Activated CD4-positive, alpha-beta memory T cell treated with anti-CD3 and anti-CD28 coated beads for 36 hours (primary cell): ENCODE measurements around the gene XXYLT1. TPM values are rescaled to one million over a fixed set of nuclear protein-coding genes. Genes with fewer than 3 reads are reported as not detected.
"Not testable (repeated sequence)": the region's sequence is repeated elsewhere in the genome, so short reads cannot be mapped to it uniquely, and the experiment has no call there.

Experiments
- CTCF ChIA-PET: fragments of 350-600 bp; sonication (Branson Sonifier 250); formaldehyde crosslinking; loops from one replicate; lab custom pipeline; 2021; ENCODE audit warnings: antibody characterized with exemption, inconsistent platforms; lab: Charles Lee
- POLR2A ChIA-PET: fragments of 350-600 bp; sonication (Branson Sonifier 250); formaldehyde crosslinking; loops from one replicate; lab custom pipeline; 2021; ENCODE audit warnings: antibody characterized with exemption; lab: Charles Lee
- DNase-seq: peaks from one replicate; pipeline ENCODE4 v3.0.0-alpha.2; 2020
- H3K27ac Mint-ChIP-seq: one replicate; pipeline ENCODE4 v1.8.0; 2021; ENCODE audit warnings: mixed read lengths
- H3K27me3 Mint-ChIP-seq: one replicate; pipeline ENCODE4 v1.8.0; 2021; ENCODE audit warnings: mixed read lengths
- H3K36me3 Mint-ChIP-seq: one replicate; pipeline ENCODE4 v1.8.0; 2021; ENCODE audit warnings: mixed read lengths
- H3K4me1 Mint-ChIP-seq: one replicate; pipeline ENCODE4 v1.8.0; 2021; ENCODE audit warnings: low read depth, mixed read lengths
- H3K4me3 Mint-ChIP-seq: one replicate; pipeline ENCODE4 v1.8.0; 2021; ENCODE audit warnings: mild to moderate bottlenecking, mixed read lengths
- H3K9me3 Mint-ChIP-seq: one replicate; pipeline ENCODE4 v1.8.0; 2021; ENCODE audit warnings: mixed read lengths
- intact Hi-C: fragments of 100-400 bp; cut with micrococcal nuclease; formaldehyde crosslinking; loops from one replicate; pipeline ENCODE4 v1.15.1; 2023
- total RNA-seq, 2 experiments: library from RNA; stranded (reverse); gene quantifications; one replicate each; pipeline ENCODE4 v1.2.3, GENCODE V29; 2021

Gene XXYLT1
- total RNA-seq, 2 experiments from 2014 or later, result 3.3 to 4.4 TPM

DNA sequence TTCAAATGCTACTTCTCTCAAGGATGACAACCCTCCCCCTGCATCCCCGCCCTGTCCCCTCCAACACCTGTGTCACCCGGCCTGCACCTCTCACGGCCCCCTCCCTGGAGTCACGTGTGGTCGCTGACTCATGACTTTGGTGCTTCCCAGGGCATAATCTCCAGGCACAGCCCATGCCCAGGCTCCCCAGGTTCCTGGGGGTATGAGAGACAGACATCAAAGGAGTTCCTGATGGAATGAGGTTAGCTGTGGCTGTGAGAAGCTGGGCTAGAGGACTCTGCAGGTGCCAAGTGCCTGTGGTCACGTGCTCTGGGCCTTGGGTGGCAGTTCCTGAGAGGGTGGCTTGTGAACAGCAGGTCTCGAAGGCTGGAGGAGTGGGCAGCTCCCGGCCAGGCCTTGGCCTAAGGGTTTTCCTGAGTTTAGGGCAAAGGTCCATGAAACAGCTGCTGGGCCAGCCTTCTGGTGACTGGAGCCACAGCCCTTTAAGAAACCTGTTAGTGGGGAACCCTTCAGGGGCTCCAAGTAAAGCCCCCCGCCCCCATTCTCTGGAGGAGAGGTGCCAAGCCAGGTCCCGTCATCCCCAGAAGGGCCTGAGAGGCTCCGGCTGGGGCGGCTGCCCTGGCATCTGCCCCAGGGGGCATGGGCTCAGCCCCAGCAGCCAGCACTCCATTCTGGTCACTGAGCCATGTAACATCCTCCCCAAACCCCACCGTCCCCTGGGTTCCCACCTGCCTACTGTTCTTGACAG lies 230.0 kb downstream of the XXYLT1 start:
- H3K27ac Mint-ChIP-seq, result no peak overlapping the region
- intact Hi-C loops, result no loop called here
- DNase-seq, result no peak
- no peaks in the 10 kb centered on the region for H3K9me3 Mint-ChIP-seq
- peaks cover 6% of the 10 kb centered on the region for H3K27me3 Mint-ChIP-seq
- ChIA-PET POLR2A (no interaction called here), CTCF (no interaction called here)
- no peaks in the 10 kb centered on the region for H3K4me1 Mint-ChIP-seq
- H3K36me3 Mint-ChIP-seq, result no peaks in the 10 kb centered on the region
- no peak overlapping the region for H3K4me3 Mint-ChIP-seq

DNA sequence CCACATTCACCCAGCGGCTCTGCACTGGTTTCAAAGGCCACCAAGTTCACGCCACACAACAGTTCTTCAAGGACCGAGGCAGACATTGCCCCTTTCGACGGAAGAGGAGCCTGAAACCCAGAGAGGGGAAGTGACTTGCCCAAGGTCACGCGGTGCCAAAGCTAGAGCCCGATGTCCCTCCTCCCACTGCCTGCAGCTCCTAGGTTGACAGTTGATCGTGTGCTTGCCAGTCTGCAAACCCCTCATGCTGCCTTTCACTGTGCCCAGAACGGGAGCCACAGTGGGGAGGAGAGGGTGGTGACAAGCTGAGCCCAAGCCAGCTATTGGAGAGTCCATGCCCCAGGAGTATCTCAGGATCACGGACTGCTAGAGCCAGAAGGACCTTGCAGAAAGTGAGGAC lies 230.9 kb downstream of the XXYLT1 start:
- no peak for DNase-seq
- no peak overlapping the region for H3K4me3 Mint-ChIP-seq
- no peaks in the 10 kb centered on the region for H3K9me3 Mint-ChIP-seq
- intact Hi-C loops, result no loop called here
- CTCF ChIA-PET, result no interaction called here
- H3K36me3 Mint-ChIP-seq, result no peaks in the 10 kb centered on the region
- POLR2A ChIA-PET, result no interaction called here
- H3K27ac Mint-ChIP-seq, result no peak overlapping the region
- no peaks in the 10 kb centered on the region for H3K4me1 Mint-ChIP-seq
- H3K27me3 Mint-ChIP-seq, result peaks cover 6% of the 10 kb centered on the region

DNA sequence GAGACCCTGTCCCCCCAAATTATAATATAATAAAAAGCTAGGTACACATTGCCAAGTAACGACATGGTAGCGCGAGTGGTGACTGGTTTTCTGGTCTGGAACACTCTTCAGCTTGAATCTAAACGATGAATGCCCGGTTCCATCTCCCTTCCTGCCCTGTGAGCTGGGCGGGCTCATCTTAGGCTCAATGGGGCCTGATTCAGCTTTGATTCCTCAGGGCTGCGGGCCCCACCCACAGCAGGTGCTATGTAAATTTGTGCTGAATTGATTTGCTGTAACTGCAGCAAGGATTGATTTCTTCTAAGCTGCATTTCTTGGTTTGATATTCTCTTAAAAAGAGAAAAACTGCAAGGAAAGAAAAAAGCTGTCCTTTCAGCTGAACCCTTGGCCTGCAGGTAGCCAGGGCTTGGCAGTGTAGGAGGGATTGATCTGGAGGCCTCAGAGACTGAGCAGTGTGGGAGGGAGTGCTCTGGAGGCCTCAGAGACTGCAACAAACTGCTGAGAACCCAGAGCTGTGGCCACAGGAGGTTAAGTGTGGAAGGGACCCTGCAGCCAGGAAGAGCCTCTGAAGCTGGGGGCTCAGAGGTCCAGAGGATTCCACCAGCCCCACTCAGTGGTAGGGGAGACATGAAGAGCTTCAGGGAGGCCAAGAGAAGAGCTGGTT lies 231.6 kb downstream of the XXYLT1 start:
- Mint-ChIP-seq H3K4me3 (no peak overlapping the region), H3K27me3 (peaks cover 6% of the 10 kb centered on the region), H3K9me3 (no peaks in the 10 kb centered on the region), H3K27ac (no peak overlapping the region), H3K36me3 (no peaks in the 10 kb centered on the region), H3K4me1 (no peaks in the 10 kb centered on the region)
- CTCF ChIA-PET, result no interaction called here
- no peak for DNase-seq
- POLR2A ChIA-PET, result no interaction called here
- intact Hi-C loops, result no loop called here

DNA sequence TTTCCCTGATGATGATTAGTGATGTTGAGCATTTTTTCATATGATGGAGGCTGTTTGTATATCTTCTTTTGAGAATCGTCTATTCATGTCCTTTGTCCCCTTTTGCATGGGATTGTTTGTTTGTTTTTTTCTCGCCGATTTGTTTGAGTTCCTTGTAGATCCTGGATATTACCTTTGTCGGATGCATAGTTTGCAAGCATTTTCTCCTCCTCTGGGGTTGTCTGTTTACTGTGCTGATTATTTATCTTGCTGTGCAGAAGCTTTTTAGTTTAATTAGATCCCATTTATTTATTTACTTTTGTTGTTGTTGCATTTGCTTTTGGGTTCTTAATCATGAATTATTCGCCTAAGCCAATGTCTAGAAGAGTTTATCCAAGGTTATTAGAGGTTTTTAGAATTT lies 232.8 kb downstream of the XXYLT1 start:
- intact Hi-C loops, result no loop called here
- CTCF ChIA-PET, result no interaction called here
- Mint-ChIP-seq H3K4me1 (no peaks in the 10 kb centered on the region), H3K27ac (no peak overlapping the region), H3K9me3 (no peaks in the 10 kb centered on the region), H3K4me3 (no peak overlapping the region), H3K27me3 (peaks cover 6% of the 10 kb centered on the region), H3K36me3 (no peaks in the 10 kb centered on the region)
- POLR2A ChIA-PET, result no interaction called here
- no peak for DNase-seq

DNA sequence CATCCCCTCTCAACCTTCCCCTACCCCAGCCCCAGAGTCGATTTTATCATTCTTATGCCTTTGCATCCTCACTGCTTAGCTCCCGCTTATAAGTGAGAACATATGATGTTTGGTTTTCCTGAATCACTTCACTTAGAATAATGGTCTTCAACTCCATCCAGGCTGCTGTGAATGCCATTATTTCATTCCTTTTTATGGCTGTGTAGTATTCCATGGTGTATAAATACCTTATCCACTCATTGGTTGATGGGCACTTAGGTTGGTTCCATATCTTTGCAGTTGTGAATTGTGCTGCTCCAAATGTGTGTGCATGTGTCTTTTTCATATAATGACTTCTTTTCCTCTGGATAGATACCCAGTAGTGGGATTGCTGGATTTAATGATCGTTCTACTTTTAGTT lies 233.4 kb downstream of the XXYLT1 start:
- H3K9me3 Mint-ChIP-seq, H3K27ac Mint-ChIP-seq, POLR2A ChIA-PET, DNase-seq, H3K4me3 Mint-ChIP-seq, CTCF ChIA-PET, H3K27me3 Mint-ChIP-seq, H3K36me3 Mint-ChIP-seq, H3K4me1 Mint-ChIP-seq, intact Hi-C loops: not testable (repeated sequence)

DNA sequence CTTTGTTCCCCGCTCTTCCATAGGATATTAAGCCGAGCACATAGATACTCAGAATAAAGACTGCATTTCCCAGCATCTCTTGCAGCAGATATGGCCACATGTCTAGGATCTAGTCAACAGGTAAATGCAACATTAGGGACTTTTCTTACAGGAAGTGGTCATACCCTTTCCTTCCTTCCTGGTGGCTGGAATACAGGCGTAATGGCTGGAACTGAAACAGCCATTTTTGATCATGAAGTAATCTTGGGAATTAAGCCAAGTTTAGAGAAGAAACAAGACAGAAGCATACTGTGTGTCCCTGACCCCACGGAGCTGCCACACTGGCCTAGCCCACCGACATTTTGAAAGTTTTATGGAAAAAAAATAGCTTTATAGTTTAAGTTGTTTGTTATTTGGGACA lies 234.0 kb downstream of the XXYLT1 start:
- Mint-ChIP-seq H3K27ac (no peak overlapping the region), H3K36me3 (no peaks in the 10 kb centered on the region), H3K9me3 (no peaks in the 10 kb centered on the region), H3K27me3 (peaks cover 6% of the 10 kb centered on the region), H3K4me3 (no peak overlapping the region), H3K4me1 (no peaks in the 10 kb centered on the region)
- DNase-seq, result no peak
- ChIA-PET POLR2A (no interaction called here), CTCF (no interaction called here)
- intact Hi-C loops, result no loop called here

DNA sequence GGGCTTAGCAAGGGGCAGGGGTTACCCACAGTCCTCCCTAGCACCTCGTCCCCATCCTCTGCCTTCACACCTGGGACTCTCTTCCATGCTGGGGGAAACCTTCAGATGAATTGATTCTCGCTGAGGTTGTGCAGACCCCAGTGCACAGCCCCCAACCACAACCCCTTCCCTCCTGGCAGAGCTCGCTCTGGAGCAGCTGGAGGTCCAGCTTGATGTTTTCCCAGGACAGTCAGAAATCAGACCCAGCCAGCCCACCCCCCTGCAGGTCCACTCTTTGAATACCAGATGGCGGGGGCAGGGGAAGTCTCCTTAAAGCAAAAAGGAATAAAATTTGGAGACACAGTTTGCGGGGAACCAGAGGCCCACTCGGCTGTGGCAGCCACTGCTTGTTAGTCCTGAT lies 234.4 kb downstream of the XXYLT1 start:
- no peaks in the 10 kb centered on the region for H3K36me3 Mint-ChIP-seq
- peaks cover 6% of the 10 kb centered on the region for H3K27me3 Mint-ChIP-seq
- no peak for DNase-seq
- ChIA-PET CTCF (no interaction called here), POLR2A (no interaction called here)
- no peaks in the 10 kb centered on the region for H3K9me3 Mint-ChIP-seq
- no peaks in the 10 kb centered on the region for H3K4me1 Mint-ChIP-seq
- no peak overlapping the region for H3K4me3 Mint-ChIP-seq
- no peak overlapping the region for H3K27ac Mint-ChIP-seq
- intact Hi-C loops, result no loop called here

DNA sequence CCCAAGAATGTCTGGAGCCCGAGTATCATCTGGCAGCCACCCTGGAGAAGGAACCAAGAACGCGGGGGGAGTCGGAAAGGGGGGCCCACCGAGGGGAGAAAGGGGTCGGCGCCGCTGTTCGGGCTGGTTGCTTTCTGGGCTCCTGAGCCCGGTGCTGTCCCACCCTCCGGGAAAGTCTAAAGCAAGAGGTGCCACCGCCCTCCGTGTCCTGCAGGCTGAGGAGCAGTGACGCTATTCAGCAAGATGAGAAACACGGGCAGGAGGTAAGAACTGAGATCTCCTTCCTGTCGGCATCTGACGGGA lies 234.8 kb downstream of the XXYLT1 start:
- H3K4me1 Mint-ChIP-seq, result no peaks in the 10 kb centered on the region
- ChIA-PET POLR2A (no interaction called here), CTCF (no interaction called here)
- no peak overlapping the region for H3K4me3 Mint-ChIP-seq
- DNase-seq, result no peak
- no peaks in the 10 kb centered on the region for H3K9me3 Mint-ChIP-seq
- H3K27me3 Mint-ChIP-seq, result peaks cover 6% of the 10 kb centered on the region
- H3K27ac Mint-ChIP-seq, result no peak overlapping the region
- no peaks in the 10 kb centered on the region for H3K36me3 Mint-ChIP-seq
- intact Hi-C loops, result no loop called here

DNA sequence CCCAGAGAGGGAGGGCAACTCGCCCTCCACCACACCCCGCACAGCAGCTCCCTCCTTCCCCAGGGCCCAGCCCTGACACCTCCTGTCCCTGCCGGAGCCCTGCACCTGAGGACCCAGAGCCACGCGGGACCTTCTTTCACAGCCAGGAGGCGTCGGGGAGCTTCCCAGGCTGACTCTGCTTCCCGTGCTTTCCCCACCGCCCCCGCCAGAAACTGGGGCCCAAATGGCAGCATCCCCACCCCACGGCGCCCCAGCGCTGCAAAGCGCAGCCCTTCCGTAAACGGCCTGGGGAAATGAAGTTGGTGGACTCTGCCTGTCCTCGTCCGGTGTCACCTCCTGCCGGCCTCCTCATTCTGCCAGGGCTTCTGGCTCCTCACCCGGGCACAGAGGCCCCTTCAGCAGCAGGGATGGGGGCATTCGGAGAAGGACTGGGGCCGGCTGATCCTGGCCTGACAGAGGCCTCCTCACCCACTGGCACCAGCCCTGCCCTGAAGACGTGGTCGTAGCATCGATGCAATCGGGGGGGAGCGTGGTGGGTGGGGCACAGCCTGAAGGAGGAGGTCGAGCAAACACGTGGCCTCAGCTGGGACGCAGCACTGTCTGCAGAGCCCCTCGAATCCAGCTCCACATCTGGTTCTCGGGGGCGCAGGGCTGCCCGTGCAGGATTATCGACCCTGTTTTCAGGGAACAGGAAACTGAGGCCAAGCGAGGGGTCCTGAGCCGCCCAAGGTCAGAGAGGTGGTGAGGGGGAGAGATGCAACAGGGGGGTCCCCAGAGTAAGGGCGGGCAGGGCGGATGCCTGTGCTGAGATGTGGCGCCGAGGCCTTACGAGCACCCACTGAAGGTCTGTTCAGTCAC lies 235.4 kb downstream of the XXYLT1 start:
- intact Hi-C loops, result no loop called here
- ChIA-PET POLR2A (no interaction called here), CTCF (interaction anchor here (0.8 kb wide), 1 partner anchor 348 kb away, joined by 3 read pairs; no protein-coding TSS in a partner anchor)
- Mint-ChIP-seq H3K27me3 (peaks cover 6% of the 10 kb centered on the region), H3K9me3 (no peaks in the 10 kb centered on the region), H3K4me1 (no peaks in the 10 kb centered on the region), H3K27ac (no peak overlapping the region), H3K4me3 (no peak overlapping the region), H3K36me3 (no peaks in the 10 kb centered on the region)
- no peak for DNase-seq

DNA sequence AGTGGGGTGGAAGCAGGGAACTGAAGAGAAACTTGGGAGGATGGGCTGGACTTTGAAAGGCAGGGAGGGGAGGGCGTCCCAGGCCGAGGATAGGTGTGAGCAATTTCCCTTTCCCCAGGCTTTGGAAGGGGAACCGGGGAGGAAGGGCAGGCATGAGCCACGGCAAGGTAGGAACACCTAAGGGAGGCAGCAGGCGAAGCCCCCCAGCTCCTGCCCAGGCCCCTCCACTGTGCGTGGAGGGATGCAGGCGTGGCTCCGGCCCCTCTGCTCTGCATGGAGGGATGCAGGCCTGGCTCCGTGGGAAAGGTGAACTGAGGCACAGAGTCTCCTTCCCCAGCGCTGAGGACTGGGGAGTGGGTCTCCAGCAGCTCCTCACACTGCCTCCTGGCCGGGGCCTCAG lies 236.4 kb downstream of the XXYLT1 start:
- CTCF ChIA-PET, result interaction anchor here (0.8 kb wide), 1 partner anchor 347 kb away, joined by 3 read pairs; no protein-coding TSS in a partner anchor
- Mint-ChIP-seq H3K4me1 (no peaks in the 10 kb centered on the region), H3K36me3 (no peaks in the 10 kb centered on the region), H3K4me3 (no peak overlapping the region), H3K9me3 (no peaks in the 10 kb centered on the region), H3K27ac (no peak overlapping the region), H3K27me3 (peaks cover 6% of the 10 kb centered on the region)
- POLR2A ChIA-PET, result no interaction called here
- intact Hi-C loops, result no loop called here
- DNase-seq, result no peak

DNA sequence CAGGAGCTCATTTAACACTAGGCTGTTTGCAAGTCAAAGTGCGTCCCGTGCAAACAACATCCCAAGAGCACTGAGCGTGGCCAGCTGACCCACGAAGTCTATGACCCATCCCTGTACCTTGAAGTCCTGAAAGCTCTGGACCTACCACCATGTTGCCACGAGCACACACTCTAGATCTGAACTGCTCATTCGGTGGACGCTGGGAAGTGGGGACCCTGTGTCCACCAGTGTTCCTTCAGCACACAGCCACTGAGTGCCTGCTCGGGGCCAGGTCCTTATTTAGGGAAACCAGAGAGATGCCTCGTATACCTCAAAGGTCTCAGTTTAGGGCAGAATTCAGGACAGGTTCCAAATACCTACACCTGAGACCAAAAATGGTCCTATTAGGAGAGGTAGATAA lies 236.9 kb downstream of the XXYLT1 start:
- POLR2A ChIA-PET, result no interaction called here
- DNase-seq, result no peak
- Mint-ChIP-seq H3K4me1 (no peaks in the 10 kb centered on the region), H3K9me3 (no peaks in the 10 kb centered on the region), H3K4me3 (no peak overlapping the region), H3K27me3 (peaks cover 5% of the 10 kb centered on the region), H3K27ac (no peak overlapping the region), H3K36me3 (no peaks in the 10 kb centered on the region)
- intact Hi-C loops, result no loop called here
- CTCF ChIA-PET, result no interaction called here

DNA sequence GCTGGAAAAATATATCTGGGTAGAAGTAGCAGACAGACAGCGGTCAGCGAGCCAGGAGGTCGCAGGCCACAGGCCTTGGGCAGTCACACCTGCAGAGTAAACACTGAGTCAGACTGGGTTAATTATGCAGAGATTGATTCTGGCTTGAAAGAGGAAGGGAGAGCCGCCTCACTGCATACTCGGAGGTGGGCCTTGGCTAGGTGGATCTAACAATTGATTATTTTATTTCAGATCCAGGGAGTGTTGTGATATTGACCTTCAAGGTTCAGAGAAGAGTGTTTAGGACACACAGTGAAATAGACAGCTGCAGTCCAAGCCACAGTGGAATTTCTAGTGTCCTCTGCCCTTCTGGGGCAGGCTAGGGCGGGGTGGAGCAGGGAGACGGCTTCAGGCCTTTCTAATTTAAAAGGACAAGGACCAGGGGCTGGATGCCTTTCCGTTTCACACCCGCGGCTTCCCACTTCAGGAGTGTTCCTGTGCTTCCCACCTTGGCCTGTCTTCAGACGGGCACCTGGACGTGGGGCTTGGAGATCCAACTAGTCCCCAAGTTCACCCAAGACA lies 237.3 kb downstream of the XXYLT1 start:
- H3K36me3 Mint-ChIP-seq, result no peaks in the 10 kb centered on the region
- peaks cover 5% of the 10 kb centered on the region for H3K27me3 Mint-ChIP-seq
- no peaks in the 10 kb centered on the region for H3K9me3 Mint-ChIP-seq
- no peaks in the 10 kb centered on the region for H3K4me1 Mint-ChIP-seq
- H3K27ac Mint-ChIP-seq, result no peak overlapping the region
- intact Hi-C loops, result no loop called here
- no peak overlapping the region for H3K4me3 Mint-ChIP-seq
- CTCF ChIA-PET, result no interaction called here
- DNase-seq, result no peak
- POLR2A ChIA-PET, result no interaction called here
